ENCODE measurements around the gene BTN3A1.

- TF ChIP-seq TAF1 (IDR thresholded peaks at IDR 0.05; ENCODE audit: borderline replicate concordance, low read depth, low read length): no peak
- TF ChIP-seq POLR2A (IDR thresholded peaks at IDR 0.05; ENCODE audit: low read depth, low read length): no peak
- no peak for TF ChIP-seq POLR2AphosphoS5 (IDR thresholded peaks at IDR 0.05; ENCODE audit: low read depth, low read length)
Measured at GRCh38 chr6:26361544-26361943, 40.5 kb upstream of the BTN3A1 start.
